Smooth muscle cell of bladder (primary cell): ENCODE data around the gene PPL. TPM values are rescaled to one million over a fixed set of nuclear protein-coding genes. Genes with fewer than 3 reads are reported as not detected.

Experiments
- total RNA-seq: library from RNA; depleted of rRNA; stranded (reverse); fragments of >200 nt; gene quantifications from 2 replicates; pipeline ENCODE4 v1.2.3, GENCODE V29; 2014

Gene PPL, protein sequence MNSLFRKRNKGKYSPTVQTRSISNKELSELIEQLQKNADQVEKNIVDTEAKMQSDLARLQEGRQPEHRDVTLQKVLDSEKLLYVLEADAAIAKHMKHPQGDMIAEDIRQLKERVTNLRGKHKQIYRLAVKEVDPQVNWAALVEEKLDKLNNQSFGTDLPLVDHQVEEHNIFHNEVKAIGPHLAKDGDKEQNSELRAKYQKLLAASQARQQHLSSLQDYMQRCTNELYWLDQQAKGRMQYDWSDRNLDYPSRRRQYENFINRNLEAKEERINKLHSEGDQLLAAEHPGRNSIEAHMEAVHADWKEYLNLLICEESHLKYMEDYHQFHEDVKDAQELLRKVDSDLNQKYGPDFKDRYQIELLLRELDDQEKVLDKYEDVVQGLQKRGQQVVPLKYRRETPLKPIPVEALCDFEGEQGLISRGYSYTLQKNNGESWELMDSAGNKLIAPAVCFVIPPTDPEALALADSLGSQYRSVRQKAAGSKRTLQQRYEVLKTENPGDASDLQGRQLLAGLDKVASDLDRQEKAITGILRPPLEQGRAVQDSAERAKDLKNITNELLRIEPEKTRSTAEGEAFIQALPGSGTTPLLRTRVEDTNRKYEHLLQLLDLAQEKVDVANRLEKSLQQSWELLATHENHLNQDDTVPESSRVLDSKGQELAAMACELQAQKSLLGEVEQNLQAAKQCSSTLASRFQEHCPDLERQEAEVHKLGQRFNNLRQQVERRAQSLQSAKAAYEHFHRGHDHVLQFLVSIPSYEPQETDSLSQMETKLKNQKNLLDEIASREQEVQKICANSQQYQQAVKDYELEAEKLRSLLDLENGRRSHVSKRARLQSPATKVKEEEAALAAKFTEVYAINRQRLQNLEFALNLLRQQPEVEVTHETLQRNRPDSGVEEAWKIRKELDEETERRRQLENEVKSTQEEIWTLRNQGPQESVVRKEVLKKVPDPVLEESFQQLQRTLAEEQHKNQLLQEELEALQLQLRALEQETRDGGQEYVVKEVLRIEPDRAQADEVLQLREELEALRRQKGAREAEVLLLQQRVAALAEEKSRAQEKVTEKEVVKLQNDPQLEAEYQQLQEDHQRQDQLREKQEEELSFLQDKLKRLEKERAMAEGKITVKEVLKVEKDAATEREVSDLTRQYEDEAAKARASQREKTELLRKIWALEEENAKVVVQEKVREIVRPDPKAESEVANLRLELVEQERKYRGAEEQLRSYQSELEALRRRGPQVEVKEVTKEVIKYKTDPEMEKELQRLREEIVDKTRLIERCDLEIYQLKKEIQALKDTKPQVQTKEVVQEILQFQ (N-terminal part only)
- 5.4 and 8.9 TPM in 2 replicates for total RNA-seq

DNA sequence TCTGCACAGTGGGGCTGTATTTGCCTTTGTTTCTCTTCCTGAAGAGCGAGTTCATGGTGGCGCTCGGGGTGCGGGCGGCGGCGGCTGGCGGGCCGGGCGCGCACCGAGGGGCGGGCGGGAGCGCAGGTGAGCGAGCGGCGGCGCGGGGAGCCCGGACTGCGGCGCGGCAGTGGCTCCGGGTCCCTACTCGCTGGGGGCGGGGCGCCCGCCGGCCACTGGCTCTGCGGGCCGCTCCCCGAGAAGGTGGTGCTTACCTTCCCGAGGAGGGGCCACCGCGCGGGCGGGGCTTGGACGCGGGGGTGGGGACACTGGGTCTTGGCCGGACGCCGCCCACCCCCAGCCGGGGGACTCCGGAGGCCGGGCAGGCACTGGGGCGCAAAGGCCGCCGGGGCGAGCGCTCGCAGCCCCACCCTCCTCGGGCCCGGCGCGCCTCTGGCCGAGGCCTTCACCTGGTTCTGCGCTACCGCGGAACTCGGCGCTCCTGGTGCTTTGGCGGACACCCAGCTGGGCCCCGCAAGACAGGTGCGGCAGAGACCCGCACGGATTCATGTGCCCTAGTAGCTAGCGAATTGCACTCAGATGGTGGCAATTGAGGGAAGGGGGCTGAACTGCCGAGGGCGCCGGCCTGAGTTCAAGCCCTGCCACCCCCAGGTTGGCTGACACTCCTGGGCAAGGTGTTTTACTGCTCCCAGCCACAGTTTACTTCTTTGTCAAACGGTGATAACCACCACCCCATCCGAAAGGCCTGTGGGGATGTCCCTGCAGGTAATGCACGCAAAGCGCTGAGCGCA is at the start of gene PPL:
Gene PPL (minus strand): TSS at position 158 of the 791 bp plus-strand sequence. CDS start 103 bp downstream, at position 55.

DNA sequence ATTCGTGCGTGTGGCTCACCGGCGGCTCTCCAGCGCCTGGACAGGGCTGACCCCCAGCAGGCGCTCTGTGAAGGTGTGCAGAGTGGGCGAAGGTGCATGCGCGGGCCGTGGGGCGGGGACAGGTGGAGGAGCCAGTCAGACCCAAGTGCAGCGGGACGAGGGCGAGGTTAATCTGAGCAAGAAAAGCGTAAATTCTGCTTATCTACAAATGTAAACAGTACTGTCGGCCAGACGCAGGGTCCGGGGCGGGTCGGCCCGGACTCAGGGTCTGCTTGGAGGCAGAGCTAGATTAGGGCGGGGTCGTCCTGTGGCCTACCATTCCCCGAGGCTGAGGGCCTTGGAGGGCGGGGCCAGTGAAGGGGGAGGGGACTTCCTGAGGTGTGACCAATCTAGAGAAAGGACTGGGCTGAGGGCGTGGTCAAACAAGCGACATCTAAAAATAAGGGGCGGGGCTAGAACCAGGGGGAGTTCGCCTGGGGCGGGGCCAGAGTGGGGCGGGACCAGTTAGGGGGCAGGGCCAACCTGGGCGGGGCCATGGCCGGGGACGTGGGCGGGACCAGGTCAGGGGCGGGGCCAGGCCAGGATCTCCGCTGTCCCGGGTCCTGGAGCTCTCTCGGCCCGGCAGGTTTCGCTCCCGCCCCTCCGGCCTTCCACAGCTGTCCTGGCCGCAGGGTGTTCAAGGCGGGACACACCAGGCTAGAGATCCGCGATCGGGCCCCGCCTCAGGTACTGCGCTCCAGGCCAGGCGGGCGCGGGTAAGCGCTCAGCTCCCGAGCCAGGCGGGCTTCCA is 21.0 kb upstream of the PPL start, which contains the start of gene SEC14L5:
Gene SEC14L5 (plus strand): TSS at position 611 of the 790 bp plus-strand sequence. CDS start 994 bp downstream, outside the sequence.

DNA sequence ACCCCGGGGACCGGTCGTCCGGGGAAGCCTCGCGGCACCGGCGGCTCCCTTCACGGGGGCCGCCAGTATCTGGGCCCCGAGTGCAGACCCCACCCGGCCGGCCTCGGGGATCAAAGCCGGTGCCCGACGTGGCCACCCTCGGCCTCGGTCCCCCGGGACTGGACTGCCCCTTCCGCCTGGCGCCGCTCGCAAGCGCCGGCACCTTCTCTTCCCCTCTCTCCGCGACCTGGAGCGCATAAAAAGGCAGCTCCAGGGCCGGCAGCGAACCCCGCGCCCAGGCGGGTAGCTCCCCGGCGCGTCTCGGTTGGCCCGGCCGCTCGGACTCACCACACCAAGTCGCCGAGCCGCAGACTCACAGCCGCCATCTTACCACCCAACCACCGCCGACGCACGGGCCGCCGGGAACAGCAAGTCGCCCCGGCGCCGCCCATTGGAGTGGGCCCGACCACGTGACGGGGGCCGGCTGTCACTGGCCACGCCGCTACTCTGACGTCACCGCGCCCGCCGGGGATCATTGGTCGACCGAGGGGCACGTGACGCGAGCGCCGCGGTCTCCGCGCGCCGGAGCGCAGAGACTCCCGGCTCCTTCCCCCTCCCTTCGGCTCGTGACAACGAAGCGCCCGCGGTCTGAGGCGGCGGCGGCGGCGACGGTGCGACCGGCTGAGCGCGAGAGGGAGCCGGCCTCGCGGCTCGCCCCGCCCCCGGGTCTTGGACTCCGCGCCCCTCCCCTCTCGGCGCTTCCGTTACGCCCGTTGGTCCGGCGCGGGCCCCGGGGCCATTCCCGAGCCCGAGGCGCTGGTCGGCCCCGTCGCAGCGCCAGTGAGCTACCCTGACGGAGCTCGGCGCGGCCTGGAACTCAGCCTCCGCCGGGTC is 89.8 kb downstream of the PPL start, which contains the start of the genes GLYR1 and UBN1:
Gene GLYR1 (minus strand): TSS at position 388 of the 873 bp plus-strand sequence. CDS start 23 bp downstream, at position 365.
Gene UBN1 (plus strand): TSS at position 581 of the 873 bp plus-strand sequence. CDS start 5,437 bp downstream, outside the sequence.

Other genes with a start within 250 kb of the PPL start
- 23.8 and 28.0 TPM in 2 replicates for gene NUDT16L1, start 243.6 kb downstream of the PPL start, total RNA-seq
- 26.0 and 32.0 TPM in 2 replicates for gene ANKS3, start 202.9 kb downstream of the PPL start, total RNA-seq
- gene DNAAF8, start 202.6 kb downstream of the PPL start, total RNA-seq, result 1.4 and 1.7 TPM in 2 replicates
- 5.0 and 8.1 TPM in 2 replicates for gene ZNF500, start 170.0 kb downstream of the PPL start, total RNA-seq
- not detected in 2 replicates for gene SEPTIN12, start 148.8 kb downstream of the PPL start, total RNA-seq
- gene SMIM22, start 141.8 kb downstream of the PPL start, total RNA-seq, result not detected in 2 replicates
- 7.8 and 12.1 TPM in 2 replicates for gene ROGDI, start 134.5 kb downstream of the PPL start, total RNA-seq
- gene GLYR1, start 89.9 kb downstream of the PPL start, total RNA-seq, result 33.1 and 42.1 TPM in 2 replicates
- gene UBN1, start 89.7 kb downstream of the PPL start, total RNA-seq, result 13.4 and 16.5 TPM in 2 replicates
- gene SEC14L5, start 21.2 kb upstream of the PPL start, total RNA-seq, result 0.09 and 0.28 TPM in 2 replicates
- gene NAGPA, start 96.8 kb upstream of the PPL start, total RNA-seq, result 14.1 and 22.0 TPM in 2 replicates
- 2.4 and 3.3 TPM in 2 replicates for gene C16orf89, start 128.8 kb upstream of the PPL start, total RNA-seq
- gene ALG1, start 134.7 kb upstream of the PPL start, total RNA-seq, result 36.8 and 48.5 TPM in 2 replicates
- 6.3 and 7.9 TPM in 2 replicates for gene EEF2KMT, start 160.6 kb upstream of the PPL start, total RNA-seq